Measurements from ENCODE around the gene CHAF1A.

GRCh38 chr19:4437103-4437502 is 34.7 kb downstream of the CHAF1A start:
- no peak for TF ChIP-seq CTCF (IDR thresholded peaks at IDR 0.05; ENCODE audit: borderline replicate concordance, extremely low read depth, low read length, poor library complexity, severe bottlenecking)
- TF ChIP-seq EZH2 (IDR thresholded peaks at IDR 0.05; ENCODE audit: borderline replicate concordance, low read depth, low read length, severe bottlenecking): no peak
